OCI-LY1 (cell line): ENCODE measurements around the gene RALBP1.

ENCODE experiments used
- CTCF ChIP-seq: fragments of 200-600 bp; sonication (generic), shearing (Covaris generic); IDR thresholded peaks from 2 replicates; pipeline ENCODE4 v1.5.1; 2017; ENCODE audit warnings: mild to moderate bottlenecking, antibody characterized with exemption, low read length, moderate library complexity, mixed read lengths
- EZH2 ChIP-seq: fragments of 200-600 bp; sonication (generic), shearing (Covaris generic); IDR thresholded peaks from 2 replicates; pipeline ENCODE4 v1.8.0; 2017; ENCODE audit warnings: borderline replicate concordance, mixed run types, mild to moderate bottlenecking, antibody characterized with exemption, low read length, moderate library complexity, mixed read lengths

GRCh38 chr18:9550429-9550828, 75.1 kb downstream of the RALBP1 start:
- no peak for TF ChIP-seq CTCF
- no peak for TF ChIP-seq EZH2
